Nephron progenitor cell (in vitro differentiated cells): Measurements from ENCODE around the gene TNFAIP8L1.

ENCODE experiments used
- DNase-seq: peaks from one replicate; pipeline ENCODE4 v3.0.0; 2021
- H3K27ac Mint-ChIP-seq: 2 replicates; pipeline ENCODE4 v1.8.0; 2021; ENCODE audit warnings: mild to moderate bottlenecking, moderate library complexity, mixed read lengths
- H3K27me3 Mint-ChIP-seq: 2 replicates; pipeline ENCODE4 v1.8.0; 2021; ENCODE audit warnings: mild to moderate bottlenecking, low read depth, mixed read lengths; ENCODE audit not compliant: poor library complexity
- H3K36me3 Mint-ChIP-seq: 2 replicates; pipeline ENCODE4 v1.8.0; 2021; ENCODE audit warnings: low read depth, mixed read lengths
- H3K4me1 Mint-ChIP-seq: 2 replicates; pipeline ENCODE4 v1.8.0; 2021; ENCODE audit warnings: mixed read lengths
- H3K4me3 Mint-ChIP-seq: 2 replicates; pipeline ENCODE4 v1.8.0; 2021; ENCODE audit warnings: mild to moderate bottlenecking, moderate library complexity, mixed read lengths
- H3K9me3 Mint-ChIP-seq: 2 replicates; pipeline ENCODE4 v1.8.0; 2021; ENCODE audit warnings: mild to moderate bottlenecking, moderate library complexity, mixed read lengths
- TF ChIP-seq, protein P1 (sequence below): fragments of 200-600 bp; sonication (generic); IDR thresholded peaks from 2 replicates; pipeline ENCODE4 v1.5.0; 2021; ENCODE audit warnings: antibody characterized with exemption

The TNFAIP8L1 gene

DNA sequence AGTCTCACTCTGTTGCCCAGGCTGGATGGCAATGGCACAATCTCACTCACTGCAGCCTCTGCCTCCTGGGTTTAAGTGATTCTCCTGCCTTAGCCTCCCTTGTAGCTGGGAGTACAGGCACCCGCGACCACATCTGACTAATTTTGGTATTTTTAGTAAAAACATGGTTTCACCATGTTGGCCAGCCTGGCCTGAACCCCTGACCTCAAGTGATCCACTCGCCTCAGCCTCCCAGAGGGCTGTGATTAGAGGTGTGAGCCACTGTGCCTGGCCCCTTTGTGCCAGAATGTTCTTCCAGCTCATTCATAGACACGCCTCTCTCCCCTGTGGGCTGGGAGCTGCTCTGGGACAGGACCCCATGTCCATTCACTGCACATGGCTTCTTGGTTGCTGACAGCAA is 21.7 kb downstream of the TNFAIP8L1 start:
- Mint-ChIP-seq H3K36me3 (peaks cover 29% of the 10 kb centered on the region), H3K27me3 (no peaks in the 10 kb centered on the region), H3K4me1 (no peaks in the 10 kb centered on the region), H3K4me3 (no peak overlapping the region), H3K9me3 (no peaks in the 10 kb centered on the region), H3K27ac (peak overlapping the region; percentile 85)
- no peak for DNase-seq
- TF ChIP-seq, protein P1, sequence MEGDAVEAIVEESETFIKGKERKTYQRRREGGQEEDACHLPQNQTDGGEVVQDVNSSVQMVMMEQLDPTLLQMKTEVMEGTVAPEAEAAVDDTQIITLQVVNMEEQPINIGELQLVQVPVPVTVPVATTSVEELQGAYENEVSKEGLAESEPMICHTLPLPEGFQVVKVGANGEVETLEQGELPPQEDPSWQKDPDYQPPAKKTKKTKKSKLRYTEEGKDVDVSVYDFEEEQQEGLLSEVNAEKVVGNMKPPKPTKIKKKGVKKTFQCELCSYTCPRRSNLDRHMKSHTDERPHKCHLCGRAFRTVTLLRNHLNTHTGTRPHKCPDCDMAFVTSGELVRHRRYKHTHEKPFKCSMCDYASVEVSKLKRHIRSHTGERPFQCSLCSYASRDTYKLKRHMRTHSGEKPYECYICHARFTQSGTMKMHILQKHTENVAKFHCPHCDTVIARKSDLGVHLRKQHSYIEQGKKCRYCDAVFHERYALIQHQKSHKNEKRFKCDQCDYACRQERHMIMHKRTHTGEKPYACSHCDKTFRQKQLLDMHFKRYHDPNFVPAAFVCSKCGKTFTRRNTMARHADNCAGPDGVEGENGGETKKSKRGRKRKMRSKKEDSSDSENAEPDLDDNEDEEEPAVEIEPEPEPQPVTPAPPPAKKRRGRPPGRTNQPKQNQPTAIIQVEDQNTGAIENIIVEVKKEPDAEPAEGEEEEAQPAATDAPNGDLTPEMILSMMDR: no peak

DNA sequence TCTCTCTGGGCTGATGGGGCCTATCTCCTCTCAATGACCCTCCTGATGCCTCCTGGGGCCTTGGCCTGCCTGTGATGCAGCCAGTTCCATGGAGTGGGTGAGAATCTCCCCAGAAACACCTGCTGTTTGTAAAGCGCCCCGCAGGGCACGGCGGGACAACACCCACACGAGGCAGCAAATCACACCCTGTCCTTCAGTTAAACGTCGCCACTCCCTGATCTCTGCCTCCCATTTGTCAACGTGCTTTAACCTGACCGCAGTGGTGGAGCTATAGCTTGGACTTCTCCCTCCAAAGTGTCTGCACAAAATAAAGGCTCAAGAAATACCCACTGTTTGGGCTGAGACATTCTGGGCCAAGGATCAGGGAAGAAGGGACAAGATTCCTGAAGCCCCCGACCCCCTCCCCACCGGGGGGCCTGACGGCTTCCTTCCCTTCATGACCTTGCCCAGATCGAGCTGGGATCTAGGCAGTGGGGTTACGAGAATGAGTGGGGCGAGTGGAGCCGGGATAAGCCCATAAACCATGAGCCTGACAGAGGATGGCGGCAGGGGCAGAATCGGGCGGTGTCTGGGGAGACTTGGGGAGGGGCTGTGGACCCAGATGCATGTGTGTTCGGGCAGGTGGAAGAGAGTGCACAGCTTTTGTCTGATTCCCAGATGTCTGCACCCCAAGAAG is 22.8 kb downstream of the TNFAIP8L1 start:
- no peak overlapping the region for H3K4me3 Mint-ChIP-seq
- no peaks in the 10 kb centered on the region for H3K9me3 Mint-ChIP-seq
- H3K36me3 Mint-ChIP-seq: peaks cover 29% of the 10 kb centered on the region
- DNase-seq: no peak
- peak overlapping the region; percentile 40 for H3K27ac Mint-ChIP-seq
- H3K4me1 Mint-ChIP-seq: no peaks in the 10 kb centered on the region
- TF ChIP-seq, protein P1: no peak
- H3K27me3 Mint-ChIP-seq: no peaks in the 10 kb centered on the region

DNA sequence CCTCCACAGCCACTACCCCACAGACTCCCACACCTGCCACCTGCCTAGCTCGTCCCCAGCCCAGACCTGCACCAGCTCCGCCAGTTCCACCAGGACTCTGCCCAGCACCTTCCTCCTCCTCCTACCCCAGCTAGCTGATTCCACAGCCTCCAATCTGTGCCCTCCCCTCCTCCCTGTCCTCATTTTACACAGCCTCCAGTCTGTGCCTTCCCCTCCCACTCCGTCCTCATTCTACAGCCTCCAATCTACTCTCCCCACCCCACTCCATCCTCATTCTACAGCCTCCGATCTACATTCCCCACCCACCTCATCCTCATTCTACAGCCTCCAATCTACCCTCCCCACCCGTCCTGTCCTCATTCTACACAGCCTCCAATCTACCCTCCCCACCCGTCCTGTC is 23.5 kb downstream of the TNFAIP8L1 start:
- H3K9me3 Mint-ChIP-seq: no peaks in the 10 kb centered on the region
- TF ChIP-seq, protein P1: no peak
- no peak overlapping the region for H3K27ac Mint-ChIP-seq
- no peaks in the 10 kb centered on the region for H3K4me1 Mint-ChIP-seq
- H3K27me3 Mint-ChIP-seq: no peaks in the 10 kb centered on the region
- H3K4me3 Mint-ChIP-seq: no peak overlapping the region
- no peak for DNase-seq
- H3K36me3 Mint-ChIP-seq: peaks cover 33% of the 10 kb centered on the region

DNA sequence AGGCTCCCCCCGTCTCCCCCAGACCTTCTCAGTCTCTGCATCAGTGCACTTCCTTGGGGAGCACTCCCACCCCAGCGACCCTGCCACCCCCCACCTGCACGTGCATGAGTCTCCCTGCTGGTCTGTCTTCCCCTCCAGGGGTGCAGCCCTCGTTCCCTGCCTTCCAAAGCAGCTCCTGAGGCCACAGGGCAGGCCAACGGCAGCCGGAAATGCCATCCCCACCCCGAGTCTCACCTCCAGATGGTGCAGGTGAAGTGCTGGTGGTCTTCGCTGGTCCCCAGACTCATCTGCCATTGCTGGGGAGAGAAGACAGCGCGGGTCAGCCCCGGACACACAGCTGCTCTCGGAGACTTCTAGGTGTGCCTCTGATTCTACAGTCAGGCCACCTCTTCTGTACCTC is 25.3 kb downstream of the TNFAIP8L1 start:
- no peaks in the 10 kb centered on the region for H3K27me3 Mint-ChIP-seq
- peaks cover 28% of the 10 kb centered on the region for H3K36me3 Mint-ChIP-seq
- DNase-seq: no peak
- H3K9me3 Mint-ChIP-seq: no peaks in the 10 kb centered on the region
- H3K4me1 Mint-ChIP-seq: peaks cover 15% of the 10 kb centered on the region
- TF ChIP-seq, protein P1: no peak
- no peak overlapping the region for H3K4me3 Mint-ChIP-seq
- H3K27ac Mint-ChIP-seq: no peak overlapping the region

DNA sequence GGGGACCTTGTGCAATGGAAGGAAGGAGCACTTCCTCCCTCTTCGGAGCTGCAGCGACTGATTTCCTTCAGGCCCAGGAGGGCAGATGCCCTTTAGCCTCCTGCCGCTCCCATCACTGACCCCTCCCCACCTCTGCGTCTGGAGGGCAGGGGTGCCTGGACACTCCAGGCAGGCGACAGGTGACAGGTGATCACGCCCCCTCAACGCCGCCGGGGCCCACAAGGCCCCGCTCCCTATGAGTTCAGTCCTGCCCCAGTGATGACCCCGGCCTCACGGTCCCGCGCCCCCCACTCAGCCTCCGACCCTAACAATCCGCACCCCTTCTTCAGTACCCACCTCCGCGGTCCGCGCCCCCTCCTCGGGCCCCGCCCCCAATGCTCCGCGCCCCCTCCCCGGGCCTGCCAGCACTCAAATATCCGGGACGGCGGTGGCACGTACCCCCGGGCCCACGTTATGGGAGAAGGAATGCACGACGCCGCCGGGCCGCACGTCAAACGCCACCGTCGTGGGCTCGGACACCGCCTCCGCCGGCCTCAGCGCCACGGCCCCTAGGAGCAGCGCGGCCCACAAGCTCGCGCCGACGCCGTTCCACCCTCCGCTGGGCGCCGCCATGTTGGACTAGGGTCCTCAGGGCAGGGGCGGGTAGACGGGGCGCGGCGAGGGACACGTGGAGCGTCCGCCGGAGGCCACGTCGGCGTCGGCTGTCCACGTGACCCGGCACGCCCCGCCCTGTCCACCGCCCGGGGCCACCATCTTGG is 30.6 kb downstream of the TNFAIP8L1 start, which contains the start of gene MYDGF:
TSS of gene MYDGF (minus strand) at position 620 of the 758 bp plus-strand sequence. CDS start at position 612, 8 bp downstream.
- Mint-ChIP-seq H3K4me3 (peak within 1 kb of the TSS; percentile 88), H3K9me3 (no peaks in the 10 kb centered on the region), H3K27ac (peak within 1 kb of the TSS; percentile 83), H3K4me1 (peaks cover 25% of the 10 kb centered on the region), H3K36me3 (peaks cover 10% of the 10 kb centered on the region), H3K27me3 (peaks cover 4% of the 10 kb centered on the region)
- TF ChIP-seq, protein P1: no peak
- peak; percentile 95 for DNase-seq
